Measurements from ENCODE around the gene ZNF581. TPM values are rescaled to one million over a fixed set of nuclear protein-coding genes. Genes with fewer than 3 reads are reported as not detected.

Gene ZNF581
- total RNA-seq, 1 experiment from 2014 or later = 39.0 TPM

GRCh38 chr19:55611300-55611982 is 32.0 kb upstream of the ZNF581 start:
- TF ChIP-seq SIN3A (IDR thresholded peaks at IDR 0.05; ENCODE audit: borderline replicate concordance, insufficient read depth, low read depth, low read length) (no peak), POLR2AphosphoS5 (IDR thresholded peaks at IDR 0.05; ENCODE audit: low read depth, low read length) (no peak), CTCF (IDR thresholded peaks at IDR 0.05) (no peak), TCF7L2 (IDR thresholded peaks at IDR 0.05; ENCODE audit: low read depth, low read length) (no peak), REST (IDR thresholded peaks at IDR 0.05; ENCODE audit: insufficient read depth in 1 of 2, low read depth in 2 of 2, low read length in 1 of 2) (no peak)
- Histone ChIP-seq H3K27ac (ENCODE audit: low read length) (no peak overlapping the region), H3K4me1 (ENCODE audit: control insufficient read depth, insufficient read depth, low read length) (peaks cover 5% of the 10 kb centered on the region), H3K27me3 (ENCODE audit: control insufficient read depth, insufficient read depth, low read length) (no peaks in the 10 kb centered on the region), H3K9me3 (ENCODE audit: control insufficient read depth, insufficient read depth, low read depth, low read length) (no peaks in the 10 kb centered on the region), H3K36me3 (ENCODE audit: control insufficient read depth, insufficient read depth, low read length) (no peaks in the 10 kb centered on the region), H3K4me3 (ENCODE audit: low read depth in 2 of 2, low read length in 2 of 2) (no peak overlapping the region)
- no TSS peak for BruUV-seq (replicated peaks)
- intact Hi-C loops (cut with micrococcal nuclease; ENCODE audit: unreplicated experiment) = no loop called here
- CTCF ChIA-PET = interaction anchor here (0.6 to 1.0 kb wide), 3 partner anchors 8 to 144 kb away, joined by 3 read pairs; partner anchors contain the start of gene ZNF784
- POLR2A ChIA-PET = interaction anchor here (0.5 kb wide), 1 partner anchor 28 kb away, joined by 4 read pairs; no protein-coding TSS in a partner anchor
- in situ Hi-C loops (cut with HindIII; ENCODE audit: low pct_unique_long_range_greater_than_20kb, low sequenced_read_pairs) = no loop called here
- ATAC-seq (no peak), DNase-seq (ENCODE audit: low read depth, low spot score) (no peak)

- no peaks in the 10 kb centered on the region for H3K27me3 ChIP-seq (ENCODE audit: control insufficient read depth, insufficient read depth, low read length)
- intact Hi-C loops (cut with micrococcal nuclease; ENCODE audit: unreplicated experiment) = no loop called here
- ChIA-PET POLR2A (interaction anchor here (0.5 kb wide), 1 partner anchor 27 kb away, joined by 4 read pairs; no protein-coding TSS in a partner anchor), CTCF (interaction anchor here (0.6 to 1.0 kb wide), 2 partner anchors 12 to 144 kb away, joined by 3 read pairs; partner anchors contain the start of gene ZNF784)
- no peak for DNase-seq (ENCODE audit: low read depth, low spot score)
- no peak for TF ChIP-seq REST (IDR thresholded peaks at IDR 0.05; ENCODE audit: insufficient read depth in 1 of 2, low read depth in 2 of 2, low read length in 1 of 2)
- TF ChIP-seq POLR2AphosphoS5 (IDR thresholded peaks at IDR 0.05; ENCODE audit: low read depth, low read length) = no peak
- TF ChIP-seq SIN3A (IDR thresholded peaks at IDR 0.05; ENCODE audit: borderline replicate concordance, insufficient read depth, low read depth, low read length) = no peak
- no peak for TF ChIP-seq TCF7L2 (IDR thresholded peaks at IDR 0.05; ENCODE audit: low read depth, low read length)
- no peak for TF ChIP-seq CTCF (IDR thresholded peaks at IDR 0.05)
- in situ Hi-C loops (cut with HindIII; ENCODE audit: low pct_unique_long_range_greater_than_20kb, low sequenced_read_pairs) = no loop called here
- BruUV-seq (replicated peaks) = no TSS peak
- H3K9me3 ChIP-seq (ENCODE audit: control insufficient read depth, insufficient read depth, low read depth, low read length) = no peaks in the 10 kb centered on the region
- no peak overlapping the region for H3K4me3 ChIP-seq (ENCODE audit: low read depth in 2 of 2, low read length in 2 of 2)
- no peak overlapping the region for H3K27ac ChIP-seq (ENCODE audit: low read length)
- no peak for ATAC-seq
- no peaks in the 10 kb centered on the region for H3K36me3 ChIP-seq (ENCODE audit: control insufficient read depth, insufficient read depth, low read length)
- H3K4me1 ChIP-seq (ENCODE audit: control insufficient read depth, insufficient read depth, low read length) = no peaks in the 10 kb centered on the region
Observed at GRCh38 chr19:55611983-55612645, 31.3 kb upstream of the ZNF581 start.
